GM12878 (cell line): Measurements from ENCODE around the gene TAF3. TPM values are rescaled to one million over a fixed set of nuclear protein-coding genes. Genes with fewer than 3 reads are reported as not detected.

Experiments
- ATAC-seq: fragments of 200-7000 bp; cut with Tn5 transposase; 3 replicates; pipeline ENCODE4 v1.9.1; 2020; ENCODE audit warnings: mild to moderate bottlenecking, moderate library complexity
- BruUV-seq: library from RNA; stranded (reverse); fragments of 400-500 nt; replicated peaks from 2 replicates; lab custom pipeline; 2021; lab: Mats Ljungman, UMichigan
- CTCF ChIA-PET: fragments of 300-600 bp; sonication (Branson Sonifier 250); formaldehyde crosslinking; extraction: SDS; loops from one replicate; lab custom pipeline; 2021; ENCODE audit warnings: inconsistent platforms; lab: Yijun Ruan, JAX
- POLR2A ChIA-PET: fragments of 350-600 bp; formaldehyde crosslinking; extraction: SDS; loops from one replicate; lab custom pipeline; 2021; ENCODE audit warnings: inconsistent platforms; lab: Charles Lee
- RAD21 ChIA-PET: fragments of 300-600 bp; sonication (Branson Sonifier 250); formaldehyde crosslinking; loops from one replicate; lab custom pipeline; 2023; ENCODE audit warnings: antibody characterized with exemption; ENCODE audit not compliant: unreplicated experiment; lab: Charles Lee
- SMC1A ChIA-PET: fragments of 300-600 bp; sonication (Branson Sonifier 250); formaldehyde crosslinking; loops from one replicate; lab custom pipeline; 2023; ENCODE audit not compliant: unreplicated experiment, uncharacterized antibody; lab: Charles Lee
- DNase-seq: peaks from one replicate; pipeline ENCODE4 v3.0.0-alpha.2; 2011; ENCODE audit warnings: low read depth, low spot score
- FAIRE-seq: peaks from 3 replicates; lab custom pipeline; 2011; peaks lifted over from hg19 to GRCh38; lab: Jason Lieb, UNC
- H2AFZ ChIP-seq: 2 replicates; pipeline ENCODE4 v1.6.0; 2011; ENCODE audit warnings: low read depth, low read length, control low read depth; ENCODE audit not compliant: control insufficient read depth
- H3K27ac ChIP-seq: 2 replicates; pipeline ENCODE4 v1.5.1; 2011; ENCODE audit warnings: control low read depth; ENCODE audit not compliant: control insufficient read depth, insufficient read depth
- H3K27me3 ChIP-seq, 2 experiments: replicated peaks in 1 of 2; 2 replicates each; pipeline versions ENCODE4 v1.6.0 to v1.6.1; 2011; ENCODE audit warnings: low read length in 1 of 2; ENCODE audit not compliant: control insufficient read depth in 2 of 2, insufficient read depth in 2 of 2
- H3K36me3 ChIP-seq, 2 experiments: 2 replicates each; pipeline ENCODE4 v1.5.1; 2011; ENCODE audit warnings: low read length in 1 of 2; ENCODE audit not compliant: control insufficient read depth in 2 of 2, insufficient read depth in 2 of 2
- H3K4me1 ChIP-seq: 2 replicates; pipeline ENCODE4 v1.6.1; 2011; ENCODE audit warnings: mild to moderate bottlenecking, low read length, moderate library complexity, mixed read lengths; ENCODE audit not compliant: control insufficient read depth, insufficient read depth
- H3K4me2 ChIP-seq: 2 replicates; pipeline ENCODE4 v1.6.0; 2011; ENCODE audit warnings: control low read depth; ENCODE audit not compliant: control insufficient read depth, insufficient read depth
- H3K4me3 ChIP-seq: fragments of 200-600 bp; sonication (generic); 2 replicates; pipeline ENCODE4 v1.5.1; 2016
- H3K79me2 ChIP-seq: 2 replicates; pipeline ENCODE4 v1.6.0; 2011; ENCODE audit warnings: low read length; ENCODE audit not compliant: control insufficient read depth, insufficient read depth
- H3K9ac ChIP-seq: 2 replicates; pipeline ENCODE4 v1.8.0; 2011; ENCODE audit warnings: low read length, control low read depth, mixed read lengths; ENCODE audit not compliant: control insufficient read depth, insufficient read depth
- H3K9me3 ChIP-seq: replicated peaks from 3 replicates; pipeline ENCODE4 v1.5.1; 2011; ENCODE audit warnings: mild to moderate bottlenecking, low read length; ENCODE audit not compliant: control insufficient read depth, insufficient read depth
- H4K20me1 ChIP-seq: 2 replicates; pipeline ENCODE4 v1.6.0; 2011; ENCODE audit not compliant: control insufficient read depth, insufficient read depth
- CREB1 ChIP-seq: IDR thresholded peaks from 2 replicates; pipeline ENCODE4 v1.6.1; 2012; ENCODE audit warnings: low read depth, mild to moderate bottlenecking, inconsistent platforms
- HDAC2 ChIP-seq: fragments of 200-600 bp; sonication (generic); IDR thresholded peaks from 2 replicates; pipeline ENCODE4 v1.6.1; 2017
- MXI1 ChIP-seq: fragments of 150-350 bp; IDR thresholded peaks from 2 replicates; pipeline ENCODE4 v1.6.1; 2011; ENCODE audit warnings: low read depth, mild to moderate bottlenecking, inconsistent platforms, low read length, improper control_type of control experiment
- MYC ChIP-seq: IDR thresholded peaks from 2 replicates; pipeline ENCODE4 v1.6.1; 2011; ENCODE audit warnings: mild to moderate bottlenecking, low read length, moderate library complexity, inconsistent platforms; ENCODE audit not compliant: insufficient read depth, insufficient replicate concordance, insufficient read length, severe bottlenecking
- PML ChIP-seq: IDR thresholded peaks from 2 replicates; pipeline ENCODE4 v1.6.1; 2012; ENCODE audit warnings: low read length, inconsistent platforms
- SP1 ChIP-seq: IDR thresholded peaks from one replicate; pipeline ENCODE4 v1.6.1; 2011; ENCODE audit warnings: low read depth, low read length
- TARDBP ChIP-seq: IDR thresholded peaks from 2 replicates; pipeline ENCODE4 v1.6.1; 2016; ENCODE audit warnings: borderline replicate concordance
- ZBTB4 ChIP-seq: fragments of 450-650 bp; formaldehyde crosslinking; IDR thresholded peaks from 2 replicates; pipeline ENCODE4 v1.4.0; 2022; ENCODE audit warnings: mild to moderate bottlenecking, moderate library complexity
- WGBS: methylation state at CpG from one replicate; pipeline ENCODE4 v1.1.6; 2016; ENCODE audit warnings: low lambda C conversion rate; ENCODE audit not compliant: insufficient replicate concordance, insufficient coverage; ENCODE audit errors: missing lambda C conversion rate; 5-methylcytosine and 5-hydroxymethylcytosine counted together
- in situ Hi-C: fragments of 300-500 bp; cut with MboI; formaldehyde crosslinking; loops from 9 replicates; pipeline ENCODE4 v1.14.3; 2018; ENCODE audit warnings: mixed read lengths
- intact Hi-C: fragments of 100-400 bp; cut with micrococcal nuclease; formaldehyde crosslinking; loops from one replicate; pipeline ENCODE4 v1.14.2; 2022; ENCODE audit not compliant: unreplicated experiment
- polyA plus RNA-seq, 11 experiments: library from polyadenylated mRNA; depleted of rRNA in 4 of 11; unstranded in 6 of 11; stranded (reverse) in 5 of 11; fragments of >200 nt; fragmentation: Nextera tagmentation in 4 of 11; fragmentation: Illumina TruSeq in 1 of 11; extraction: Ambion mirVana in 4 of 11; extraction: Trizol in 1 of 11; gene quantifications; 1 replicate in 1 of 11; 2 replicates in 10 of 11; pipeline versions ENCODE4 v1.2.1 to v1.2.3, GENCODE V29; 2011 to 2016; ENCODE audit warnings: inconsistent platforms in 2 of 11, missing spikeins in 2 of 11, low read depth in 1 of 11
- total RNA-seq, 4 experiments: library from RNA; depleted of rRNA in 3 of 4; stranded (reverse); fragments of >200 nt in 3 of 4; fragmentation: Illumina TruSeq in 1 of 4; extraction: Trizol in 1 of 4; gene quantifications; 2 replicates each; pipeline versions ENCODE4 v1.2.1 to v1.2.3, GENCODE V29; 2013 to 2021

TAF3 gene
- total and polyA plus RNA-seq, 10 of the 15 experiments (the other 5 are each of a cell fraction or from before 2014, with no cell fraction given): 2.0 to 10.1 (median 3.7) TPM

GRCh38 chr10:7928536-7928935, 110.2 kb downstream of the TAF3 start:
- Histone ChIP-seq H3K27me3 (no peaks in the 10 kb centered on the region), H3K9ac (no peak overlapping the region)
- no peak for DNase-seq
- no peak for TF ChIP-seq PML
- TF ChIP-seq TARDBP: no peak
- no peak for TF ChIP-seq HDAC2
- no peak for TF ChIP-seq MXI1
- no peak for TF ChIP-seq ZBTB4
- TF ChIP-seq MYC: no peak
- no peak for TF ChIP-seq SP1
- TF ChIP-seq CREB1: no peak
- TF ChIP-seq, all 136 proteins: peak for 0
- no peak for ATAC-seq
- ChIA-PET RAD21 (no interaction called here), CTCF (no interaction called here), SMC1A (no interaction called here), POLR2A (interaction anchor here (1.0 kb wide), 1 partner anchor 13 kb away, joined by 3 read pairs; no protein-coding TSS in a partner anchor)
- no peak for FAIRE-seq
- Histone ChIP-seq H3K4me1 (no peaks in the 10 kb centered on the region), H3K9me3 (no peaks in the 10 kb centered on the region), H3K36me3 (no peaks in the 10 kb centered on the region), H3K4me2 (no peak overlapping the region), H4K20me1 (no peaks in the 10 kb centered on the region), H3K27ac (no peak overlapping the region), H2AFZ (no peak overlapping the region), H3K79me2 (no peaks in the 10 kb centered on the region), H3K4me3 (no peak overlapping the region)
- no TSS peak for BruUV-seq
- 99% methylated on average over 3 of the region's 3 CpGs for WGBS
- intact Hi-C loops (no loop called here), in situ Hi-C loops (no loop called here)
